GM12891 (cell line): ENCODE data around the gene MICU1.

Source experiments
- POLR2A ChIP-seq: IDR thresholded peaks from 2 replicates; pipeline ENCODE4 v1.6.1; 2011; ENCODE audit warnings: low read depth, low read length, control low read depth
- POLR2AphosphoS5 ChIP-seq: IDR thresholded peaks from 2 replicates; pipeline ENCODE4 v1.6.1; 2011; ENCODE audit warnings: low read depth, low read length, control low read depth
- POU2F2 ChIP-seq: IDR thresholded peaks from 2 replicates; pipeline ENCODE4 v1.6.1; 2011; ENCODE audit warnings: low read depth, mild to moderate bottlenecking, control low read depth, low read length, moderate library complexity
- SPI1 ChIP-seq: IDR thresholded peaks from 2 replicates; pipeline ENCODE4 v1.6.1; 2011; ENCODE audit warnings: low read depth, low read length, control low read depth
- TAF1 ChIP-seq: IDR thresholded peaks from 2 replicates; pipeline ENCODE4 v1.6.1; 2011; ENCODE audit warnings: low read depth, low read length, control low read depth

- TF ChIP-seq POLR2AphosphoS5 (no peak), POLR2A (no peak), TAF1 (no peak), SPI1 (no peak), POU2F2 (no peak)
These were observed 15.4 kb downstream of the MICU1 start for GRCh38 chr10:72610466-72610865.
